IPS DF 6.9 (cell line): ENCODE data around the gene FAM98B.
"Not testable (repeated sequence)": the region's sequence is repeated elsewhere in the genome, so short reads cannot be mapped to it uniquely, and the experiment has no call there.

Experiments used
- DNase-seq: peaks from one replicate; pipeline ENCODE4 v3.0.0-alpha.2; 2013; ENCODE audit warnings: low read depth, low spot score
- H3K27ac ChIP-seq: one replicate; pipeline ENCODE4 v1.5.1; 2013; ENCODE audit warnings: low read length, control low read depth
- H3K27me3 ChIP-seq: 2 replicates; pipeline ENCODE4 v1.6.1; 2013; ENCODE audit warnings: mild to moderate bottlenecking, low read length; ENCODE audit not compliant: control insufficient read depth, insufficient read depth
- H3K36me3 ChIP-seq: 2 replicates; pipeline ENCODE4 v1.6.1; 2013; ENCODE audit warnings: low read length; ENCODE audit not compliant: control insufficient read depth, insufficient read depth
- H3K4me1 ChIP-seq: 2 replicates; pipeline ENCODE4 v1.6.1; 2013; ENCODE audit warnings: low read length; ENCODE audit not compliant: control insufficient read depth, insufficient read depth
- H3K4me3 ChIP-seq: 2 replicates; pipeline ENCODE4 v1.5.1; 2013; ENCODE audit warnings: mild to moderate bottlenecking, low read length
- H3K9me3 ChIP-seq: 2 replicates; pipeline ENCODE4 v1.6.1; 2013; ENCODE audit warnings: low read length, inconsistent platforms; ENCODE audit not compliant: control insufficient read depth, insufficient read depth
- WGBS: extraction: QIAGEN DNeasy Blood & Tissue Kit; methylation state at CpG from one replicate; pipeline ENCODE4 v1.1.7; 2013; ENCODE audit warnings: mixed read lengths, missing lambda C conversion rate; ENCODE audit not compliant: insufficient read length, insufficient coverage; 5-methylcytosine and 5-hydroxymethylcytosine counted together

Gene FAM98B

GRCh38 chr15:38430106-38430760, 23.7 kb upstream of the FAM98B start:
- no peaks in the 10 kb centered on the region for H3K36me3 ChIP-seq
- no peaks in the 10 kb centered on the region for H3K27me3 ChIP-seq
- no peak for DNase-seq
- H3K4me3 ChIP-seq = no peak overlapping the region
- H3K27ac ChIP-seq = no peak overlapping the region
- H3K4me1 ChIP-seq = no peaks in the 10 kb centered on the region
- WGBS = no CpG with 5 or more reads among the region's 3 CpGs
- H3K9me3 ChIP-seq = no peaks in the 10 kb centered on the region

GRCh38 chr15:38436993-38437392, 16.9 kb upstream of the FAM98B start:
- no peaks in the 10 kb centered on the region for H3K9me3 ChIP-seq
- H3K27ac ChIP-seq = no peak overlapping the region
- no peaks in the 10 kb centered on the region for H3K36me3 ChIP-seq
- peaks cover 2% of the 10 kb centered on the region for H3K4me1 ChIP-seq
- no peaks in the 10 kb centered on the region for H3K27me3 ChIP-seq
- no peak overlapping the region for H3K4me3 ChIP-seq
- no peak for DNase-seq
- no CpG with 5 or more reads among the region's 1 CpG for WGBS

- DNase-seq, H3K27me3 ChIP-seq, H3K9me3 ChIP-seq, H3K36me3 ChIP-seq, H3K4me1 ChIP-seq, H3K4me3 ChIP-seq, H3K27ac ChIP-seq: not testable (repeated sequence)
- WGBS = no CpG with 5 or more reads among the region's 4 CpGs
Measured at GRCh38 chr15:38437603-38438002, 16.3 kb upstream of the FAM98B start.

- no peak overlapping the region for H3K4me3 ChIP-seq
- H3K36me3 ChIP-seq = no peaks in the 10 kb centered on the region
- H3K9me3 ChIP-seq = no peaks in the 10 kb centered on the region
- no peak for DNase-seq
- no peak overlapping the region for H3K27ac ChIP-seq
- no peaks in the 10 kb centered on the region for H3K27me3 ChIP-seq
- H3K4me1 ChIP-seq = peaks cover 2% of the 10 kb centered on the region
- WGBS = no CpG with 5 or more reads among the region's 2 CpGs
Measured at GRCh38 chr15:38438031-38438986, 15.6 kb upstream of the FAM98B start.

- H3K27ac ChIP-seq = no peak overlapping the region
- H3K4me1 ChIP-seq = peaks cover 2% of the 10 kb centered on the region
- H3K4me3 ChIP-seq = no peak overlapping the region
- no peaks in the 10 kb centered on the region for H3K27me3 ChIP-seq
- no peaks in the 10 kb centered on the region for H3K9me3 ChIP-seq
- DNase-seq = peak; percentile 60
- no CpG with 5 or more reads among the region's 9 CpGs for WGBS
- H3K36me3 ChIP-seq = no peaks in the 10 kb centered on the region
Measured at GRCh38 chr15:38440353-38441129, 13.4 kb upstream of the FAM98B start.

GRCh38 chr15:38441130-38441519, 12.8 kb upstream of the FAM98B start:
- no CpG with 5 or more reads among the region's 3 CpGs for WGBS
- Histone ChIP-seq H3K36me3 (no peaks in the 10 kb centered on the region), H3K9me3 (no peaks in the 10 kb centered on the region), H3K4me3 (no peak overlapping the region), H3K4me1 (peaks cover 2% of the 10 kb centered on the region), H3K27me3 (no peaks in the 10 kb centered on the region), H3K27ac (no peak overlapping the region)
- DNase-seq = no peak

GRCh38 chr15:38454696-38455090, 766 bp downstream of the FAM98B start:
- no peaks in the 10 kb centered on the region for H3K27me3 ChIP-seq
- no peaks in the 10 kb centered on the region for H3K4me1 ChIP-seq
- no peak overlapping the region for H3K27ac ChIP-seq
- H3K4me3 ChIP-seq = peak overlapping the region; percentile 81; the same call in 1 of the 2 replicates
- no peaks in the 10 kb centered on the region; the same call in 1 of the 2 replicates for H3K9me3 ChIP-seq
- H3K36me3 ChIP-seq = no peaks in the 10 kb centered on the region
- no peak for DNase-seq
- WGBS = no CpG with 5 or more reads among the region's 12 CpGs

- Histone ChIP-seq H3K9me3 (no peaks in the 10 kb centered on the region; the same call in 1 of the 2 replicates), H3K4me1 (no peaks in the 10 kb centered on the region), H3K27me3 (no peaks in the 10 kb centered on the region), H3K4me3 (peak overlapping the region; percentile 81; the same call in 1 of the 2 replicates), H3K27ac (no peak overlapping the region), H3K36me3 (no peaks in the 10 kb centered on the region)
- no peak for DNase-seq
- WGBS = no CpG with 5 or more reads among the region's 4 CpGs
Measured at GRCh38 chr15:38455092-38455491, 1.2 kb downstream of the FAM98B start.

- Histone ChIP-seq H3K27me3 (no peaks in the 10 kb centered on the region), H3K27ac (no peak overlapping the region), H3K36me3 (no peaks in the 10 kb centered on the region), H3K4me3 (no peak overlapping the region), H3K4me1 (no peaks in the 10 kb centered on the region), H3K9me3 (no peaks in the 10 kb centered on the region; the same call in 1 of the 2 replicates)
- WGBS = no CpG with 5 or more reads among the region's 5 CpGs
- no peak for DNase-seq
Measured at GRCh38 chr15:38458646-38459045, 4.7 kb downstream of the FAM98B start.

- WGBS = no CpG with 5 or more reads among the region's 6 CpGs
- no peak overlapping the region for H3K4me3 ChIP-seq
- no peaks in the 10 kb centered on the region for H3K36me3 ChIP-seq
- no peak overlapping the region for H3K27ac ChIP-seq
- H3K4me1 ChIP-seq = no peaks in the 10 kb centered on the region
- no peaks in the 10 kb centered on the region for H3K27me3 ChIP-seq
- DNase-seq = no peak
- no peaks in the 10 kb centered on the region; the same call in 1 of the 2 replicates for H3K9me3 ChIP-seq
Measured at GRCh38 chr15:38459480-38459879, 5.6 kb downstream of the FAM98B start.
